GM12872 (cell line): ENCODE measurements around the gene MAML2.

Experiments
- CTCF ChIP-seq: IDR thresholded peaks from 3 replicates; pipeline ENCODE4 v1.5.1; 2011; ENCODE audit warnings: low read depth, mild to moderate bottlenecking, low read length, moderate library complexity; ENCODE audit not compliant: insufficient read depth

MAML2 gene

GRCh38 chr11:96136613-96137298, 206.2 kb downstream of the MAML2 start:
- no peak for TF ChIP-seq CTCF

- TF ChIP-seq CTCF = no peak
Observed at GRCh38 chr11:96134602-96135001, 208.4 kb downstream of the MAML2 start.

- TF ChIP-seq CTCF = no peak
Observed at GRCh38 chr11:96132437-96132836, 210.6 kb downstream of the MAML2 start.

- no peak for TF ChIP-seq CTCF
Observed at GRCh38 chr11:96130061-96130620, 212.9 kb downstream of the MAML2 start.

- TF ChIP-seq CTCF = no peak
Observed at GRCh38 chr11:96127596-96127959, 215.4 kb downstream of the MAML2 start.

- no peak for TF ChIP-seq CTCF
Observed at GRCh38 chr11:96126917-96127595, 215.9 kb downstream of the MAML2 start.

- TF ChIP-seq CTCF = no peak
Observed at GRCh38 chr11:96125400-96125799, 217.6 kb downstream of the MAML2 start.
